Measurements from ENCODE around the gene PCAT6. TPM values are rescaled to one million over a fixed set of nuclear protein-coding genes. Genes with fewer than 3 reads are reported as not detected.
"Not testable (repeated sequence)": the region's sequence is repeated elsewhere in the genome, so short reads cannot be mapped to it uniquely, and the experiment has no call there.

Gene PCAT6
- total RNA-seq, 2 donors from 2014 or later = 0.74 to 2.1 TPM

DNA sequence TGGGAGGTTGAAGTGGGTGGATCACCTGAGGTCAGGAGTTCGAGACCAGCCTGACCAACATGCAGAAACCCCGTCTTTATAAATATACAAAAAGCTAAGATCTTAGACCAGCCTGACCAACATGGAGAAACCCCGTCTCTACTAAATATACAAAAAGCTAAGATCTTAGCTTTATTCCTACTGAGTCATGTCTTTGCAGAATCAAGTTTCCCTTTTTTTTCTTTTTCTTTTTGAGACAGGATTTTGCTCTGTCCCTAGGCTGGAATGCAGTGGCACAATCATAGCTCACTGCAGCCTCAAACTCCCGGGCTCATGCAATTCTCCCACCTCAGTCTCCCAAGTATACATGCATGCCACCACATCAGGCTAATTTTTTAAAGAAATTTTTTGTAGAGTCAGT is 23.9 kb upstream of the PCAT6 start:
- H3K27ac ChIP-seq = no peak overlapping the region
- intact Hi-C loops (cut with DNase I) = no loop called here
- H3K9ac ChIP-seq (ENCODE audit: low read depth in 2 of 2, low read length in 2 of 2) = no peak overlapping the region
- TF ChIP-seq, protein P1, sequence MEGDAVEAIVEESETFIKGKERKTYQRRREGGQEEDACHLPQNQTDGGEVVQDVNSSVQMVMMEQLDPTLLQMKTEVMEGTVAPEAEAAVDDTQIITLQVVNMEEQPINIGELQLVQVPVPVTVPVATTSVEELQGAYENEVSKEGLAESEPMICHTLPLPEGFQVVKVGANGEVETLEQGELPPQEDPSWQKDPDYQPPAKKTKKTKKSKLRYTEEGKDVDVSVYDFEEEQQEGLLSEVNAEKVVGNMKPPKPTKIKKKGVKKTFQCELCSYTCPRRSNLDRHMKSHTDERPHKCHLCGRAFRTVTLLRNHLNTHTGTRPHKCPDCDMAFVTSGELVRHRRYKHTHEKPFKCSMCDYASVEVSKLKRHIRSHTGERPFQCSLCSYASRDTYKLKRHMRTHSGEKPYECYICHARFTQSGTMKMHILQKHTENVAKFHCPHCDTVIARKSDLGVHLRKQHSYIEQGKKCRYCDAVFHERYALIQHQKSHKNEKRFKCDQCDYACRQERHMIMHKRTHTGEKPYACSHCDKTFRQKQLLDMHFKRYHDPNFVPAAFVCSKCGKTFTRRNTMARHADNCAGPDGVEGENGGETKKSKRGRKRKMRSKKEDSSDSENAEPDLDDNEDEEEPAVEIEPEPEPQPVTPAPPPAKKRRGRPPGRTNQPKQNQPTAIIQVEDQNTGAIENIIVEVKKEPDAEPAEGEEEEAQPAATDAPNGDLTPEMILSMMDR (IDR thresholded peaks at IDR 0.05) = no peak
- no peak for DNase-seq
- H3K9me3 ChIP-seq = no peaks in the 10 kb centered on the region
- peaks cover 5% of the 10 kb centered on the region for H3K4me1 ChIP-seq
- H3K27me3 ChIP-seq = no peaks in the 10 kb centered on the region
- no peaks in the 10 kb centered on the region for H3K36me3 ChIP-seq
- no peak overlapping the region for H3K4me3 ChIP-seq

DNA sequence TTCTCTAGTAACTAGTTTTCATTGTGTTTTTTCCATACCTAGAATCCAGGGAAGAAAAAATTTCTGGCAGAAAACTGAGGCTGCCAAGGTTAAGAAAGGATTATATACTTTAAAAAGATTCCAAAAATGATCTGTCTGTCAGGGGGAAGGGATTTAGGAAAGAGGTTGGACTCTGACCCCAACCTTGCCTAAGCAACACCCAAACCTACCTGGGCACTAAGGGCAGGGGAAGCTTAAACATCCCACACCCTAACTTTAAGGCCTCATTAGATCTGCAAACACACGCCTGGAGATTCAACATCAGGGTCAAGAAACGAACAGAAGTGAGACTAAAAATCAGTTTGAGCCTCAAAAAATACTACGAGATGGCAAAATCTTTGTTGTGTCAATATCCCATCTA is 22.0 kb upstream of the PCAT6 start:
- Histone ChIP-seq H3K36me3 (no peaks in the 10 kb centered on the region), H3K27ac (peak overlapping the region; percentile 68), H3K9me3 (no peaks in the 10 kb centered on the region), H3K9ac (ENCODE audit: low read depth in 2 of 2, low read length in 2 of 2) (peak overlapping the region in 1 of 2 donors; percentile 34), H3K4me3 (no peak overlapping the region), H3K4me1 (peaks cover 5% of the 10 kb centered on the region), H3K27me3 (no peaks in the 10 kb centered on the region)
- DNase-seq = peak; percentile 78
- intact Hi-C loops (cut with DNase I) = no loop called here
- TF ChIP-seq, protein P1 (IDR thresholded peaks at IDR 0.05) = no peak

DNA sequence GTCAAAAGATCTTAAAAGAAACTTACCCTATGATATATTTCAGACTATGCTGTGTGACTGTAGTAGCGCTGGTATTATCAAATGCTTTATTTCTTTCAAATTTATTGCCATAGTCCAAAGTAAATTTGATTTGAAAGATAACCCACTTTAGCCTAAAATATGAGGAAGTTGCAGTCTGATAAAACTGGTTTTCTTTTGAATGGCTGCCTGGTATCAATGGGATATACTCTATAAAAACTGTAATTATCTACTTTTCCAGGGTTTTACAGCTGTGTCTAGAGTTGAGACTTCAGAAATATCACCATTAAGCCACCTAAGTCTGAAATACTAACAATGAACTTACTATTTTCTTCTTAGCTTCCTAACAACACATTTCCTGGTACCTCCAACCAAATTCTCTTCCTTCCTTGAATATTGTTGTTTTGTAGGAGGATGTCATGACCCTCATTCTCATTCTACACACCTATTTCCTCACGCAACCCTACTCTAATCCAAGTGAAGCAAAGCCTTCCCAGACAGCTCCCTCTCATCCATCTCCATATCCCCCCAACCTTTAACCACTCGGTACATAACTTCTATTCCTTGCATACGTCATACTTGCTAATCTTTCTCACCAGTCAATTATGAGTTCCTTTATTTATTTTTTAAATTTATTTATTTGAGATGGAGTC is 19.5 kb upstream of the PCAT6 start:
- Histone ChIP-seq H3K27me3 (no peaks in the 10 kb centered on the region), H3K4me1 (peaks cover 9% of the 10 kb centered on the region), H3K9me3 (no peaks in the 10 kb centered on the region), H3K9ac (ENCODE audit: low read depth in 2 of 2, low read length in 2 of 2) (no peak overlapping the region), H3K36me3 (no peaks in the 10 kb centered on the region), H3K4me3 (no peak overlapping the region), H3K27ac (peak overlapping the region; percentile 50)
- DNase-seq = no peak
- TF ChIP-seq, protein P1 (IDR thresholded peaks at IDR 0.05) = no peak
- intact Hi-C loops (cut with DNase I) = no loop called here

DNA sequence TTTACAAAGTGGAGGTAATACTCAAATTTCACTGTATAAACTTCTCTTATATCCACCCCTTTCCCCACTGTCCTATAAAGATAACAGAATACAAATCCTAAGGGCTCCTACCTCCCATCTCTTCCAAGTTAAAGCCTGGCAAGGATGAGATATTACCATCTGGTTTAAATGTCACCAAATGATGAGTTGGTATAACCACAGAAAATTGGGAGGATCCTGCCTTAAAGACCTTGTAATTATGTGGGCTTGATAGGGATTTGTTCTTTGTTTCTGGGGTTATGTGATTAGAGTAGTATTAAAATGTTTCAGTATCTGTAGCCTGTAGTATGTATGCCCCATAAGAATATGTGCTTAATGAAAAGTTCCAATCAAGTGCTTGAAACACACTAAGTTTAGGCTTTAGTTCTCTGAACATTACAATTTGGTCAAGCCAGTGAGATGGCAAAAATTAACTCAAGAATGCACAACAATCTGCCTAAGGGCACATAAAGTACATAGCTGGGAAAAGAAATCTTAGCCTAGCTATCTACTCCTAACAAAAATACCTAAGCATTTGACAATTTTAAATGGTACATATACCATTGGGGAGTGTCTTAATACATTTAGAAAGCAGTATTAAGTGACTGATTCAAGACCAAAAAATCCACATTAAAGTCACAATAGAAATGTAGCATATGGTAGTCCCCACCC is 16.6 kb upstream of the PCAT6 start:
- DNase-seq = no peak
- no peaks in the 10 kb centered on the region for H3K36me3 ChIP-seq
- peaks cover 4% of the 10 kb centered on the region for H3K4me1 ChIP-seq
- no peak overlapping the region for H3K9ac ChIP-seq (ENCODE audit: low read depth in 2 of 2, low read length in 2 of 2)
- no peak overlapping the region for H3K27ac ChIP-seq
- TF ChIP-seq, protein P1 (IDR thresholded peaks at IDR 0.05) = no peak
- no peaks in the 10 kb centered on the region for H3K27me3 ChIP-seq
- H3K9me3 ChIP-seq = no peaks in the 10 kb centered on the region
- H3K4me3 ChIP-seq = no peak overlapping the region
- intact Hi-C loops (cut with DNase I) = no loop called here

DNA sequence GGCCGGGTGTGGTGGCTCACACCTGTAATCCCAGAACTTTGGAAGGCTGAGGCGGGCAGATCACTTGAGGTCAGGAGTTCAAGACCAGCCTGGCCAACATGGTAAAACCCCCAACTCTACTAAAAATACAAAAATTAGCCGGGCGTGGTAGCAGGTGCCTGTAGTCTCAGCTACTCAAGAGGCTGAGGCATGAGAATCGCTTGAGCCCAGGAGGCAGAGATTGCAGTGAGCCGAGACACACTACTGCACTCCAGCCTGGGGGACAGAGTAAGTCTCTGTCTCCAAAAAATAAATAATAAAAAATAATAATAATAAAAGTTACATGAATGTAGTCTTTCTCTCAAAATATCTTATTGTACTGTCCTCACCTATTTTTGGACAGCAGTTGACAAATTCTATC is 15.8 kb upstream of the PCAT6 start:
- intact Hi-C loops (cut with DNase I); H3K27ac ChIP-seq; H3K4me1 ChIP-seq; DNase-seq; H3K9ac ChIP-seq (ENCODE audit: low read depth in 2 of 2, low read length in 2 of 2); H3K9me3 ChIP-seq; H3K27me3 ChIP-seq; H3K4me3 ChIP-seq; H3K36me3 ChIP-seq: not testable (repeated sequence)

DNA sequence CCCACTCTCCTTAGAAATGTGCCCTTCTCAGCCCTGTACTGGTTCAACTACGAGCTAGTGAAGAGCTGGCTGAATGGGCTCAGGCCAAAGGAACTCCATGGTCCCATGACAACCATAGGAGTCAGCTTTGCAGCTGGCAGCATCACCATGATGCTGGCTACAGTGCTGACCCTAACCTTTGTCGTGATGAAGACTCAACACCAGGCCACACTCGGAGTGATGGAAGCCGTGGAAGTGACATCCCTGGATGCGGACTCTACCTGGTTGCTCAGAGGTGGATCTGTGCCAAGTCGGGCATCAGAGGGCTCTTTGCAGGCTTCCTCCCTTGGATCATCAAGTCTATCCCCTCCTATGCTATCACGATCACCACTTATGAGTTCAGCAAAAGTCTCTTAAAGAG is 14.1 kb upstream of the PCAT6 start:
- TF ChIP-seq, protein P1 (IDR thresholded peaks at IDR 0.05) = no peak
- DNase-seq = no peak
- Histone ChIP-seq H3K4me3 (no peak overlapping the region), H3K27me3 (no peaks in the 10 kb centered on the region), H3K4me1 (peaks cover 4% of the 10 kb centered on the region), H3K27ac (no peak overlapping the region), H3K36me3 (no peaks in the 10 kb centered on the region), H3K9ac (ENCODE audit: low read depth in 2 of 2, low read length in 2 of 2) (no peak overlapping the region), H3K9me3 (no peaks in the 10 kb centered on the region)
- intact Hi-C loops (cut with DNase I) = no loop called here
